ENCODE data around the gene RAB6A.
"Not testable (repeated sequence)": the region's sequence is repeated elsewhere in the genome, so short reads cannot be mapped to it uniquely, and the experiment has no call there.

The RAB6A gene

GRCh38 chr11:73760679-73761402, at the start of gene RAB6A:
TSS of gene RAB6A (minus strand) at chr11:73761074. CDS start at chr11:73760635, 439 bp downstream.
- DNase-seq: peak; percentile 100
- TF ChIP-seq GATA1 (IDR thresholded peaks at IDR 0.05; ENCODE audit: low read depth, low read length) (no peak), POLR2A (IDR thresholded peaks at IDR 0.05; ENCODE audit: low read length) (peak; percentile 88)

- no peak for DNase-seq
- TF ChIP-seq GATA1 (IDR thresholded peaks at IDR 0.05; ENCODE audit: low read depth, low read length): no peak
- TF ChIP-seq POLR2A (IDR thresholded peaks at IDR 0.05; ENCODE audit: low read length): no peak
Observed at GRCh38 chr11:73810637-73811036, 49.8 kb upstream of the RAB6A start.

GRCh38 chr11:73808052-73808451, 47.2 kb upstream of the RAB6A start:
- no peak for DNase-seq
- TF ChIP-seq POLR2A (IDR thresholded peaks at IDR 0.05; ENCODE audit: low read length): no peak
- no peak for TF ChIP-seq GATA1 (IDR thresholded peaks at IDR 0.05; ENCODE audit: low read depth, low read length)

- TF ChIP-seq GATA1 (IDR thresholded peaks at IDR 0.05; ENCODE audit: low read depth, low read length) (no peak), POLR2A (IDR thresholded peaks at IDR 0.05; ENCODE audit: low read length) (no peak)
- no peak for DNase-seq
Observed at GRCh38 chr11:73804712-73805111, 43.8 kb upstream of the RAB6A start.

- DNase-seq: no peak
- TF ChIP-seq GATA1 (IDR thresholded peaks at IDR 0.05; ENCODE audit: low read depth, low read length) (no peak), POLR2A (IDR thresholded peaks at IDR 0.05; ENCODE audit: low read length) (no peak)
Observed at GRCh38 chr11:73801136-73801535, 40.3 kb upstream of the RAB6A start.

- DNase-seq: no peak
- no peak for TF ChIP-seq POLR2A (IDR thresholded peaks at IDR 0.05; ENCODE audit: low read length)
- TF ChIP-seq GATA1 (IDR thresholded peaks at IDR 0.05; ENCODE audit: low read depth, low read length): no peak
Observed at GRCh38 chr11:73800276-73800806, 39.5 kb upstream of the RAB6A start.

- DNase-seq: no peak
- TF ChIP-seq GATA1 (IDR thresholded peaks at IDR 0.05; ENCODE audit: low read depth, low read length) (no peak), POLR2A (IDR thresholded peaks at IDR 0.05; ENCODE audit: low read length) (no peak)
Observed at GRCh38 chr11:73797457-73797856, 36.6 kb upstream of the RAB6A start.

GRCh38 chr11:73795925-73796632, 35.2 kb upstream of the RAB6A start:
- TF ChIP-seq POLR2A (IDR thresholded peaks at IDR 0.05; ENCODE audit: low read length): no peak
- no peak for DNase-seq

GRCh38 chr11:73792584-73792983, 31.7 kb upstream of the RAB6A start:
- TF ChIP-seq POLR2A (IDR thresholded peaks at IDR 0.05; ENCODE audit: low read length): no peak
- DNase-seq: no peak

- TF ChIP-seq GATA1 (IDR thresholded peaks at IDR 0.05; ENCODE audit: low read depth, low read length) (no peak), POLR2A (IDR thresholded peaks at IDR 0.05; ENCODE audit: low read length) (no peak)
- DNase-seq: no peak
Observed at GRCh38 chr11:73789279-73789670, 28.4 kb upstream of the RAB6A start.

- TF ChIP-seq POLR2A (IDR thresholded peaks at IDR 0.05; ENCODE audit: low read length): peak; percentile 71
- no peak for TF ChIP-seq GATA1 (IDR thresholded peaks at IDR 0.05; ENCODE audit: low read depth, low read length)
Observed at GRCh38 chr11:73787643-73788558, 27.0 kb upstream of the RAB6A start, which contains the start of gene MRPL48. TSS of gene MRPL48 (plus strand) at chr11:73787874. CDS start at chr11:73787972, 98 bp downstream.

GRCh38 chr11:73787051-73787642, 26.3 kb upstream of the RAB6A start:
- peak in 1 of 2 experiments; percentile 37 for DNase-seq
- TF ChIP-seq POLR2A (IDR thresholded peaks at IDR 0.05; ENCODE audit: low read length) (no peak), GATA1 (IDR thresholded peaks at IDR 0.05; ENCODE audit: low read depth, low read length) (no peak)

More at GRCh38 chr11:73787643-73788558, 27.0 kb upstream of the RAB6A start, which contains the start of gene MRPL48:
- peak; percentile 94 to 96 for DNase-seq

GRCh38 chr11:73785467-73785866, 24.6 kb upstream of the RAB6A start:
- DNase-seq: not testable (repeated sequence)
